Gastroesophageal sphincter (tissue), 4 donors: ENCODE measurements around the gene RAB8A. TPM values are rescaled to one million over a fixed set of nuclear protein-coding genes. Genes with fewer than 3 reads are reported as not detected.

Experiments used
- ATAC-seq: fragments of 150-250 bp; one replicate; pipeline ENCODE4 v1.9.1; 2016; ENCODE audit warnings: mild to moderate bottlenecking, moderate library complexity
- H3K27ac ChIP-seq, 4 donors: fragments of 200-600 bp; sonication (generic) in 3 of 4; 1 replicate in 3 of 4; 2 replicates in 1 of 4; pipeline ENCODE4 v1.5.1; 2016 to 2019
- H3K27me3 ChIP-seq: fragments of 200-600 bp; sonication (generic); one replicate; pipeline ENCODE4 v1.5.1; 2019
- H3K36me3 ChIP-seq, 2 donors: fragments of 200-600 bp; sonication (generic); one replicate each; pipeline ENCODE4 v1.5.1; 2019; ENCODE audit warnings: control low read depth in 1 of 2
- H3K4me1 ChIP-seq, 3 donors: fragments of 200-600 bp; sonication (generic); 1 replicate in 2 of 3; 2 replicates in 1 of 3; pipeline ENCODE4 v1.5.1; 2016 to 2019; ENCODE audit warnings: control low read depth in 2 of 3
- H3K4me3 ChIP-seq, 2 donors: fragments of 200-600 bp; sonication (generic); one replicate each; pipeline ENCODE4 v1.5.1; 2019; ENCODE audit warnings: mild to moderate bottlenecking in 1 of 2, moderate library complexity in 1 of 2
- H3K9me3 ChIP-seq, 3 donors: fragments of 200-600 bp; sonication (generic); one replicate each; pipeline ENCODE4 v1.5.1; 2017 to 2019; ENCODE audit warnings: control low read depth in 2 of 3
- EP300 ChIP-seq: sonication (generic); formaldehyde crosslinking; IDR thresholded peaks from one replicate; pipeline ENCODE4 v1.6.1; 2017; ENCODE audit warnings: antibody characterized with exemption, mild to moderate bottlenecking
- POLR2A ChIP-seq, 2 donors: fragments of 450-650 bp; IDR thresholded peaks; one replicate each; pipeline ENCODE4 v1.6.1; 2017; ENCODE audit warnings: antibody characterized with exemption in 2 of 2, mild to moderate bottlenecking in 2 of 2, moderate library complexity in 1 of 2
- POLR2AphosphoS5 ChIP-seq: sonication (generic); formaldehyde crosslinking; IDR thresholded peaks from one replicate; pipeline ENCODE4 v1.6.1; 2017; ENCODE audit warnings: antibody characterized with exemption
- WGBS, 2 donors: methylation state at CpG; one replicate each; pipeline ENCODE4 v1.1.5; 2018; ENCODE audit warnings: low coverage in 1 of 2; 5-methylcytosine and 5-hydroxymethylcytosine counted together
- total RNA-seq, 4 donors: library from RNA; depleted of rRNA; stranded (reverse); fragments of >200 nt; gene quantifications; one replicate each; pipeline ENCODE4 v1.1.0, GENCODE V29; 2016
- TF ChIP-seq, protein P1 (sequence below), 4 experiments: fragments of 200-600 bp in 2 of 4; fragments of 450-650 bp in 2 of 4; sonication (generic) in 1 of 4; IDR thresholded peaks; one replicate each; pipeline ENCODE4 v1.5.1; 2017 to 2019; ENCODE audit warnings: antibody characterized with exemption in 4 of 4, mild to moderate bottlenecking in 2 of 4, moderate library complexity in 2 of 4

Gene RAB8A
- total RNA-seq, 4 donors from 2014 or later: 32.4 to 52.5 (median 44.9) TPM

DNA sequence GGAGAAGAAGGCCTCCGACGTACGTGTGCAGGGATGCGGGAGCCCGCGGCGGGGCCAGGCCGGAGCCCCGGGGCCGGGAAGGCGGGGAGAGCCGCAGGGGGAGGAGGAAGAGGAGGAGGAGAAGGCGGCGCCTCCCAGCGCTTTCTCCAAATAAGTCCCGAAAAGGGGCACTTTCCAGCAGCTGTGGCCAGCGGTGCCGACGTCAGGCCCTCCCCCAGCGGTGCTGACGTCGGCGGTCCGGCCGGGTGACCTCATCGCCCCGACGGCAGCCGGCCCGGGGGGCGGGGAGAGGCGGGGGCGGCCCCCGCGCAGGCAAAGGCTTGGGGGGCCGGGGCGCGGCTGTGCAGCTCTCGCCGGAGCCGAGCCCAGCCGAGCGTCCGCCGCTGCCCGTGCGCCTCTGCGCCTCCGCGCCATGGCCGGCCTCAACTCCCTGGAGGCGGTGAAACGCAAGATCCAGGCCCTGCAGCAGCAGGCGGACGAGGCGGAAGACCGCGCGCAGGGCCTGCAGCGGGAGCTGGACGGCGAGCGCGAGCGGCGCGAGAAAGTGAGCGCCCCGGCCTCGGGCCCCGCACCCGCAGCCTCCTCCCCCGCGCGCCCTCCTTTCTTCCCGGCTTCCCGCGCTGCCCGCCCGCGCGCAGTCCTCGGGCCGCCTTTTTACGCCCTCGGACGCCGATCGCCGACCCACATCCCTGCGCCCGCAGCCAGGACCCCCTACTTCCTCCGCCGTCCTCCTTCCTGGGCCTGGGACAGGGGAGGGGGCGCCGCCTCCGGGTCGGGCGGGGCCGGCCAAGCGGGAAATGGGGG, 35.3 kb upstream of the RAB8A start, which contains the start of gene TPM4:
Gene TPM4 (plus strand): TSS at position 342 of the 804 bp plus-strand sequence. CDS start 71 bp downstream, at position 413.
- Histone ChIP-seq H3K4me1 (peaks cover 0 to 87% (median 22%) of the 10 kb centered on the region in 3 donors), H3K27me3 (no peaks in the 10 kb centered on the region), H3K27ac (peak within 1 kb of the TSS; percentile 94 to 100 (median 100)), H3K36me3 (peaks cover 0 to 11% of the 10 kb centered on the region in 2 donors), H3K9me3 (no peaks in the 10 kb centered on the region), H3K4me3 (peak within 1 kb of the TSS; percentile 70 to 85)
- TF ChIP-seq, protein P1, sequence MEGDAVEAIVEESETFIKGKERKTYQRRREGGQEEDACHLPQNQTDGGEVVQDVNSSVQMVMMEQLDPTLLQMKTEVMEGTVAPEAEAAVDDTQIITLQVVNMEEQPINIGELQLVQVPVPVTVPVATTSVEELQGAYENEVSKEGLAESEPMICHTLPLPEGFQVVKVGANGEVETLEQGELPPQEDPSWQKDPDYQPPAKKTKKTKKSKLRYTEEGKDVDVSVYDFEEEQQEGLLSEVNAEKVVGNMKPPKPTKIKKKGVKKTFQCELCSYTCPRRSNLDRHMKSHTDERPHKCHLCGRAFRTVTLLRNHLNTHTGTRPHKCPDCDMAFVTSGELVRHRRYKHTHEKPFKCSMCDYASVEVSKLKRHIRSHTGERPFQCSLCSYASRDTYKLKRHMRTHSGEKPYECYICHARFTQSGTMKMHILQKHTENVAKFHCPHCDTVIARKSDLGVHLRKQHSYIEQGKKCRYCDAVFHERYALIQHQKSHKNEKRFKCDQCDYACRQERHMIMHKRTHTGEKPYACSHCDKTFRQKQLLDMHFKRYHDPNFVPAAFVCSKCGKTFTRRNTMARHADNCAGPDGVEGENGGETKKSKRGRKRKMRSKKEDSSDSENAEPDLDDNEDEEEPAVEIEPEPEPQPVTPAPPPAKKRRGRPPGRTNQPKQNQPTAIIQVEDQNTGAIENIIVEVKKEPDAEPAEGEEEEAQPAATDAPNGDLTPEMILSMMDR (IDR thresholded peaks at IDR 0.05): peak in 1 of 4 experiments; percentile 15
- TF ChIP-seq EP300: peak; percentile 95
- TF ChIP-seq POLR2A (IDR thresholded peaks at IDR 0.05): peak; percentile 94 to 96
- peak; percentile 84 for TF ChIP-seq POLR2AphosphoS5
- ATAC-seq: peak; percentile 85
- 0% methylated on average over 6 of the region's 101 CpGs; no CpG with 5 or more reads in 1 of the 2 donors for WGBS, 2 donors

GRCh38 chr19:16076958-16077611, 34.6 kb upstream of the RAB8A start:
- Histone ChIP-seq H3K36me3 (peaks cover 0 to 19% of the 10 kb centered on the region in 2 donors), H3K27me3 (no peaks in the 10 kb centered on the region), H3K4me3 (peak overlapping the region; percentile 70 to 85), H3K27ac (peak overlapping the region; percentile 94 to 100 (median 100)), H3K4me1 (peaks cover 0 to 87% (median 22%) of the 10 kb centered on the region in 3 donors), H3K9me3 (no peaks in the 10 kb centered on the region)
- no peak for ATAC-seq
- WGBS, 2 donors: 0% methylated on average over 5 of the region's 56 CpGs; no CpG with 5 or more reads in 1 of the 2 donors
- TF ChIP-seq, protein P1 (IDR thresholded peaks at IDR 0.05): no peak
- TF ChIP-seq POLR2AphosphoS5: peak; percentile 65
- TF ChIP-seq POLR2A (IDR thresholded peaks at IDR 0.05): peak; percentile 35 to 49

GRCh38 chr19:16077984-16078758, 33.5 kb upstream of the RAB8A start:
- H3K4me1 ChIP-seq: peaks cover 0 to 87% (median 22%) of the 10 kb centered on the region in 3 donors
- no peak for ATAC-seq
- WGBS, 2 donors: 0 to 5% methylated on average over 2 to 3 of the region's 16 CpGs

More at GRCh38 chr19:16077984-16078758, 33.5 kb upstream of the RAB8A start:
- H3K27ac ChIP-seq: peak overlapping the region; percentile 94 to 100 (median 100)
- TF ChIP-seq, protein P1 (IDR thresholded peaks at IDR 0.05): no peak
- TF ChIP-seq POLR2AphosphoS5 (peak; percentile 47), EP300 (no peak), POLR2A (IDR thresholded peaks at IDR 0.05) (peak in 1 of 2 donors; percentile 43)
- no peaks in the 10 kb centered on the region for H3K27me3 ChIP-seq
- H3K36me3 ChIP-seq: peaks cover 0 to 30% of the 10 kb centered on the region in 2 donors
- H3K9me3 ChIP-seq: no peaks in the 10 kb centered on the region
- peak overlapping the region; percentile 70 to 85 for H3K4me3 ChIP-seq
